Panc1 (cell line): ENCODE measurements around the gene FOXP2. TPM values are rescaled to one million over a fixed set of nuclear protein-coding genes. Genes with fewer than 3 reads are reported as not detected.

Experiments used
- ATAC-seq: fragments of 200-7000 bp; cut with Tn5 transposase; 2 replicates; pipeline ENCODE4 v1.9.1; 2020; ENCODE audit warnings: mild to moderate bottlenecking, moderate library complexity
- BruUV-seq: library from RNA; stranded (reverse); fragments of 400-500 nt; replicated peaks from 2 replicates; lab custom pipeline; 2021; lab: Mats Ljungman, UMichigan
- CTCF ChIA-PET: fragments of 300-600 bp; sonication (Branson Sonifier 250); formaldehyde crosslinking; loops from one replicate; lab custom pipeline; 2022; ENCODE audit warnings: antibody characterized with exemption; lab: Charles Lee
- POLR2A ChIA-PET: fragments of 300-600 bp; sonication (Branson Sonifier 250); formaldehyde crosslinking; loops from one replicate; lab custom pipeline; 2022; ENCODE audit warnings: antibody characterized with exemption; lab: Charles Lee
- DNase-seq: peaks from one replicate; pipeline ENCODE4 v3.0.0-alpha.2; 2010; ENCODE audit warnings: low read depth, low spot score
- H3K27ac ChIP-seq: 2 replicates; pipeline ENCODE4 v1.5.1; 2011; ENCODE audit warnings: mild to moderate bottlenecking, low read length, inconsistent platforms
- H3K27me3 ChIP-seq: fragments of 200-500 bp; sonication (Bioruptor generic); 2 replicates; pipeline ENCODE4 v1.6.0; 2014; ENCODE audit warnings: low read length, inconsistent platforms; ENCODE audit not compliant: control insufficient read depth, insufficient read depth
- H3K36me3 ChIP-seq: fragments of 200-500 bp; sonication (Bioruptor generic); 2 replicates; pipeline ENCODE4 v1.5.1; 2014; ENCODE audit warnings: inconsistent platforms, mild to moderate bottlenecking, low read length, moderate library complexity; ENCODE audit not compliant: control insufficient read depth, insufficient read depth
- H3K4me1 ChIP-seq: 2 replicates; pipeline ENCODE4 v1.5.1; 2011; ENCODE audit warnings: inconsistent platforms, mild to moderate bottlenecking, low read length, moderate library complexity; ENCODE audit not compliant: control insufficient read depth, insufficient read depth
- H3K4me3 ChIP-seq, 2 experiments: 2 replicates each; pipeline ENCODE4 v1.5.1; 2011 to 2012; ENCODE audit warnings: low read depth in 2 of 2, low read length in 2 of 2, mild to moderate bottlenecking in 2 of 2, inconsistent platforms in 1 of 2, moderate library complexity in 1 of 2
- H3K9me3 ChIP-seq: fragments of 200-500 bp; sonication (Bioruptor generic); 2 replicates; pipeline ENCODE4 v1.5.1; 2014; ENCODE audit warnings: low read depth, mild to moderate bottlenecking, inconsistent platforms, low read length, moderate library complexity; ENCODE audit not compliant: control insufficient read depth, insufficient read depth
- POLR2AphosphoS5 ChIP-seq: IDR thresholded peaks from 2 replicates; pipeline ENCODE4 v1.6.1; 2012; ENCODE audit warnings: mild to moderate bottlenecking, low read depth, low read length, moderate library complexity
- REST ChIP-seq, 2 experiments: IDR thresholded peaks; 2 replicates each; pipeline ENCODE4 v1.6.1; 2011 to 2012; ENCODE audit warnings: low read depth in 2 of 2, control low read depth in 1 of 2, low read length in 1 of 2, mild to moderate bottlenecking in 1 of 2, moderate library complexity in 1 of 2; ENCODE audit not compliant: insufficient read depth in 1 of 2
- SIN3A ChIP-seq: IDR thresholded peaks from 2 replicates; pipeline ENCODE4 v1.6.1; 2012; ENCODE audit warnings: low read depth, mild to moderate bottlenecking, low read length, moderate library complexity, borderline replicate concordance; ENCODE audit not compliant: insufficient read depth
- TCF7L2 ChIP-seq: IDR thresholded peaks from 2 replicates; pipeline ENCODE4 v1.6.1; 2011; ENCODE audit warnings: mild to moderate bottlenecking, low read depth, low read length, inconsistent platforms
- in situ Hi-C: cut with HindIII; loops from 2 replicates; pipeline ENCODE4 v1.10.0; 2016; ENCODE audit warnings: low sequenced_read_pairs, low pct_unique_long_range_greater_than_20kb
- intact Hi-C: fragments of 100-400 bp; cut with micrococcal nuclease; formaldehyde crosslinking; loops from one replicate; pipeline ENCODE4 v1.10.0; 2022; ENCODE audit not compliant: unreplicated experiment
- total RNA-seq: library from RNA; stranded (reverse); gene quantifications from one replicate; pipeline ENCODE4 v1.2.1, GENCODE V29; 2021; ENCODE audit not compliant: unreplicated experiment
- TF ChIP-seq, protein P1 (sequence below): fragments of 450-650 bp; IDR thresholded peaks from 2 replicates; pipeline ENCODE4 v1.5.1; 2017; ENCODE audit warnings: mild to moderate bottlenecking

FOXP2 gene
- total RNA-seq, 1 experiment from 2014 or later, result 0.54 TPM

DNA sequence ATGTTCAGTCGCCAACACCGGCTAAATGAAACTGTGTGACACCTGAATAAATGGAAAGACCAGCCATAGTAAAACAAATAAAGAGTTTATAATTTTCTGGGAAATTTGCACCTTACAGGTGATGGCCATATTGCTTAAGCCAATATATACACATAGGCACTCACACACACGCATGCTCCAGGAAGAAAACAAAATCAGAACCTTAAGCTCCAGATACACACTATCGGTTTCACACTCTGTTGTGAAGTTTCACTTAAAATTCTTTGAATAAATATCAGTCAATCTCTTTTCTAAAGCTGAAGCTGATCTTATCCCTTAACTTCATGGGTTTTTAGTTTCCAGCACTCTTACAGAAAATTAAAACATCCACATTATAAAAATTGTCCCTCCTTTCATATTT, 280.6 kb downstream of the FOXP2 start:
- Histone ChIP-seq H3K27me3 (no peaks in the 10 kb centered on the region), H3K4me1 (no peaks in the 10 kb centered on the region), H3K9me3 (no peaks in the 10 kb centered on the region), H3K36me3 (no peaks in the 10 kb centered on the region), H3K4me3 (no peak overlapping the region), H3K27ac (no peak overlapping the region)
- DNase-seq (no peak), ATAC-seq (no peak)
- BruUV-seq, result no TSS peak
- in situ Hi-C loops, result no loop called here
- intact Hi-C loops, result no loop called here
- POLR2A ChIA-PET, result no interaction called here
- CTCF ChIA-PET, result no interaction called here
- TF ChIP-seq, protein P1, sequence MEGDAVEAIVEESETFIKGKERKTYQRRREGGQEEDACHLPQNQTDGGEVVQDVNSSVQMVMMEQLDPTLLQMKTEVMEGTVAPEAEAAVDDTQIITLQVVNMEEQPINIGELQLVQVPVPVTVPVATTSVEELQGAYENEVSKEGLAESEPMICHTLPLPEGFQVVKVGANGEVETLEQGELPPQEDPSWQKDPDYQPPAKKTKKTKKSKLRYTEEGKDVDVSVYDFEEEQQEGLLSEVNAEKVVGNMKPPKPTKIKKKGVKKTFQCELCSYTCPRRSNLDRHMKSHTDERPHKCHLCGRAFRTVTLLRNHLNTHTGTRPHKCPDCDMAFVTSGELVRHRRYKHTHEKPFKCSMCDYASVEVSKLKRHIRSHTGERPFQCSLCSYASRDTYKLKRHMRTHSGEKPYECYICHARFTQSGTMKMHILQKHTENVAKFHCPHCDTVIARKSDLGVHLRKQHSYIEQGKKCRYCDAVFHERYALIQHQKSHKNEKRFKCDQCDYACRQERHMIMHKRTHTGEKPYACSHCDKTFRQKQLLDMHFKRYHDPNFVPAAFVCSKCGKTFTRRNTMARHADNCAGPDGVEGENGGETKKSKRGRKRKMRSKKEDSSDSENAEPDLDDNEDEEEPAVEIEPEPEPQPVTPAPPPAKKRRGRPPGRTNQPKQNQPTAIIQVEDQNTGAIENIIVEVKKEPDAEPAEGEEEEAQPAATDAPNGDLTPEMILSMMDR, result no peak
- no peak for TF ChIP-seq REST (IDR thresholded peaks at IDR 0.05; ENCODE audit: insufficient read depth in 1 of 2, low read depth in 2 of 2, low read length in 1 of 2)
- no peak for TF ChIP-seq POLR2AphosphoS5
- no peak for TF ChIP-seq TCF7L2
- TF ChIP-seq SIN3A, result no peak

- no peaks in the 10 kb centered on the region for H3K36me3 ChIP-seq
- DNase-seq, result no peak
- no peak overlapping the region for H3K4me3 ChIP-seq
- TF ChIP-seq SIN3A (no peak), TCF7L2 (no peak), POLR2AphosphoS5 (no peak), REST (IDR thresholded peaks at IDR 0.05; ENCODE audit: insufficient read depth in 1 of 2, low read depth in 2 of 2, low read length in 1 of 2) (no peak)
- TF ChIP-seq, protein P1, result no peak
- no peak for ATAC-seq
- in situ Hi-C loops (no loop called here), intact Hi-C loops (no loop called here)
- no TSS peak for BruUV-seq
- ChIA-PET CTCF (no interaction called here), POLR2A (no interaction called here)
- H3K4me1 ChIP-seq, result no peaks in the 10 kb centered on the region
- H3K27ac ChIP-seq, result no peak overlapping the region
- no peaks in the 10 kb centered on the region for H3K27me3 ChIP-seq
- H3K9me3 ChIP-seq, result no peaks in the 10 kb centered on the region
Measured at GRCh38 chr7:114700247-114700928, 285.8 kb downstream of the FOXP2 start.
